K562 (cell line): ENCODE data around the gene GPRIN3. TPM values are rescaled to one million over a fixed set of nuclear protein-coding genes. Genes with fewer than 3 reads are reported as not detected.

ENCODE experiments used
- ATAC-seq: fragments of 200-7000 bp; cut with Tn5 transposase; 3 replicates; pipeline ENCODE4 v1.9.1; 2020; ENCODE audit warnings: moderate library complexity
- BruUV-seq: library from RNA; stranded (reverse); fragments of 400-500 nt; replicated peaks from 2 replicates; lab custom pipeline; 2021; lab: Mats Ljungman, UMichigan
- CTCF ChIA-PET: fragments of 300-600 bp; formaldehyde crosslinking; extraction: SDS; loops from one replicate; lab custom pipeline; 2021; ENCODE audit warnings: low intra/inter-chr PET ratio; lab: Yijun Ruan, JAX
- POLR2A ChIA-PET: fragments of 300-600, 350-650 bp; sonication (Branson Sonifier 250); formaldehyde crosslinking; extraction: SDS; loops from one replicate; lab custom pipeline; 2021; ENCODE audit warnings: antibody characterized with exemption, inconsistent platforms; lab: Yijun Ruan, JAX
- DNase-seq, 4 experiments: peaks; one replicate each; pipeline versions ENCODE4 v3.0.0 to v3.0.0-alpha.2; 2011 to 2018; ENCODE audit warnings: low spot score in 3 of 4, mixed read lengths in 3 of 4; ENCODE audit errors: extremely low read depth in 1 of 4
- FAIRE-seq: peaks from 2 replicates; lab custom pipeline; 2011; peaks lifted over from hg19 to GRCh38; lab: Jason Lieb, UNC
- H2AFZ ChIP-seq: 2 replicates; pipeline ENCODE4 v1.6.0; 2011; ENCODE audit warnings: low read depth, low read length, control low read depth, inconsistent platforms
- H3K27ac ChIP-seq: fragments of 200-600 bp; 3 replicates; pipeline ENCODE4 v1.8.0; 2011; ENCODE audit warnings: low read depth, mild to moderate bottlenecking, control low read depth, inconsistent platforms, low read length, moderate library complexity, mixed read lengths; ENCODE audit errors: extremely low read depth
- H3K27me3 ChIP-seq, 2 experiments: fragments of 300-600 bp in 1 of 2; 2 replicates in 1 of 2; 3 replicates in 1 of 2; pipeline versions ENCODE4 v1.6.0 to v1.8.0; 2011; ENCODE audit warnings: inconsistent platforms in 2 of 2, low read length in 2 of 2, mild to moderate bottlenecking in 1 of 2, mixed read lengths in 1 of 2, moderate library complexity in 1 of 2; ENCODE audit not compliant: control insufficient read depth in 2 of 2, insufficient read depth in 2 of 2
- H3K36me3 ChIP-seq: fragments of 300-600 bp; 3 replicates; pipeline ENCODE4 v1.8.0; 2011; ENCODE audit warnings: mild to moderate bottlenecking, low read length, inconsistent platforms; ENCODE audit not compliant: control insufficient read depth, insufficient read depth
- H3K4me1 ChIP-seq, 2 experiments: fragments of 200-600 bp in 1 of 2; replicated peaks in 1 of 2; 2 replicates in 1 of 2; 3 replicates in 1 of 2; pipeline versions ENCODE4 v1.5.1 to v1.8.0; 2011; ENCODE audit warnings: inconsistent platforms in 2 of 2, low read length in 2 of 2, mild to moderate bottlenecking in 1 of 2, mixed read lengths in 1 of 2, moderate library complexity in 1 of 2; ENCODE audit not compliant: control insufficient read depth in 2 of 2, insufficient read depth in 2 of 2
- H3K4me2 ChIP-seq: 2 replicates; pipeline ENCODE4 v1.6.1; 2011; ENCODE audit warnings: low read length, control low read depth, inconsistent platforms, mixed read lengths; ENCODE audit not compliant: insufficient read depth
- H3K4me3 ChIP-seq: fragments of 200-600 bp; sonication (generic), shearing (Covaris generic); 2 replicates; pipeline ENCODE4 v1.5.1; 2016; ENCODE audit warnings: control low read depth, inconsistent platforms
- H3K79me2 ChIP-seq: fragments of 200-600 bp; 3 replicates; pipeline ENCODE4 v1.8.0; 2011; ENCODE audit warnings: low read length, inconsistent platforms; ENCODE audit not compliant: control insufficient read depth, insufficient read depth
- H3K9ac ChIP-seq, 2 experiments: 2 replicates each; pipeline versions ENCODE4 v1.6.0 to v1.6.1; 2011; ENCODE audit warnings: low read depth in 2 of 2, low read length in 2 of 2, control low read depth in 1 of 2, inconsistent platforms in 1 of 2, mild to moderate bottlenecking in 1 of 2, mixed read lengths in 1 of 2; ENCODE audit not compliant: insufficient read depth in 1 of 2
- H3K9me1 ChIP-seq: one replicate; pipeline ENCODE4 v1.6.0; 2011; ENCODE audit warnings: inconsistent platforms, mild to moderate bottlenecking, low read length, moderate library complexity; ENCODE audit not compliant: control insufficient read depth, insufficient read depth
- H3K9me3 ChIP-seq: replicated peaks from 2 replicates; pipeline ENCODE4 v1.5.1; 2011; ENCODE audit warnings: low read depth, low read length, inconsistent platforms; ENCODE audit not compliant: control insufficient read depth, insufficient read depth
- H4K20me1 ChIP-seq: replicated peaks from 2 replicates; pipeline ENCODE4 v1.6.1; 2011; ENCODE audit warnings: low read length, inconsistent platforms, mixed read lengths; ENCODE audit not compliant: control insufficient read depth, insufficient read depth
- TEAD4 ChIP-seq, 2 experiments: sonication (generic) in 1 of 2; formaldehyde crosslinking in 1 of 2; IDR thresholded peaks; 2 replicates each; pipeline versions ENCODE4 v1.6.1 to v1.8.0; 2012 to 2022; ENCODE audit warnings: borderline replicate concordance in 1 of 2, inconsistent platforms in 1 of 2, low read length in 1 of 2, mild to moderate bottlenecking in 1 of 2, missing genetic modification reagents in 1 of 2
- TOE1 ChIP-seq, 2 experiments: fragments of 450-650 bp in 1 of 2; sonication (generic) in 1 of 2; formaldehyde crosslinking in 1 of 2; IDR thresholded peaks; 2 replicates each; pipeline versions ENCODE4 v1.7.1 to v1.8.0; 2016 to 2022; ENCODE audit warnings: borderline replicate concordance in 2 of 2, mild to moderate bottlenecking in 2 of 2, antibody characterized with exemption in 1 of 2, inconsistent platforms in 1 of 2, low read depth in 1 of 2, missing genetic modification reagents in 1 of 2, moderate library complexity in 1 of 2
- ZKSCAN3 ChIP-seq: fragments of 250-450 bp; sonication (Bioruptor Pico); IDR thresholded peaks from 2 replicates; pipeline ENCODE4 v1.4.0; 2020
- ZNF584 ChIP-seq: fragments of 200-800 bp; sonication (Bioruptor generic); IDR thresholded peaks from 2 replicates; pipeline ENCODE4 v1.6.1; 2016; ENCODE audit warnings: low read depth, mild to moderate bottlenecking, missing genetic modification characterization, missing compliant biosample characterization
- WGBS: fragments of 100-300 bp; shearing (Covaris generic); methylation state at CpG from one replicate; pipeline ENCODE4 v1.1.6; 2016; ENCODE audit warnings: low coverage, mixed read lengths; ENCODE audit not compliant: insufficient coverage; ENCODE audit errors: missing lambda C conversion rate; 5-methylcytosine and 5-hydroxymethylcytosine counted together
- in situ Hi-C: fragments of 300-500 bp; cut with MboI; formaldehyde crosslinking; loops from 4 replicates; pipeline ENCODE4 v1.15.0; 2018; ENCODE audit warnings: inconsistent platforms, mixed read lengths
- intact Hi-C: fragments of 100-400 bp; cut with micrococcal nuclease; formaldehyde crosslinking; loops from 2 replicates; pipeline ENCODE4 v1.14.2; 2022
- polyA plus RNA-seq, 8 experiments: library from polyadenylated mRNA; depleted of rRNA in 4 of 8; stranded (reverse) in 5 of 8; unstranded in 3 of 8; fragments of >200 nt; fragmentation: Nextera tagmentation in 2 of 8; fragmentation: Illumina TruSeq in 1 of 8; extraction: Ambion mirVana in 2 of 8; extraction: Trizol in 1 of 8; gene quantifications; 2 replicates each; pipeline versions ENCODE4 v1.2.1 to v1.2.3, GENCODE V29; 2011 to 2014; ENCODE audit warnings: inconsistent platforms in 1 of 8, missing spikeins in 1 of 8
- total RNA-seq, 7 experiments: library from RNA; depleted of rRNA in 6 of 7; stranded (reverse); fragments of >200 nt in 6 of 7; fragmentation: Illumina TruSeq in 2 of 7; extraction: Trizol in 2 of 7; gene quantifications; 2 replicates each; pipeline versions ENCODE4 v1.2.1 to v1.2.3, GENCODE V29; 2011 to 2021; ENCODE audit warnings: low replicate concordance in 1 of 7
- TF ChIP-seq, protein P1 (sequence below), 2 experiments: fragments of 450-650 bp in 1 of 2; sonication (generic) in 1 of 2; formaldehyde crosslinking in 1 of 2; IDR thresholded peaks in 1 of 2; conservative IDR thresholded peaks in 1 of 2; 2 replicates each; pipeline versions ENCODE4 v1.6.1 to v1.8.1; 2016 to 2023; ENCODE audit warnings: mild to moderate bottlenecking in 2 of 2, moderate library complexity in 2 of 2, inconsistent platforms in 1 of 2, missing genetic modification reagents in 1 of 2

GPRIN3 gene
- total and polyA plus RNA-seq, 9 of the 15 experiments (the other 6 are each of a cell fraction or from before 2014, with no cell fraction given), result 0.02 TPM; not detected in 8

DNA sequence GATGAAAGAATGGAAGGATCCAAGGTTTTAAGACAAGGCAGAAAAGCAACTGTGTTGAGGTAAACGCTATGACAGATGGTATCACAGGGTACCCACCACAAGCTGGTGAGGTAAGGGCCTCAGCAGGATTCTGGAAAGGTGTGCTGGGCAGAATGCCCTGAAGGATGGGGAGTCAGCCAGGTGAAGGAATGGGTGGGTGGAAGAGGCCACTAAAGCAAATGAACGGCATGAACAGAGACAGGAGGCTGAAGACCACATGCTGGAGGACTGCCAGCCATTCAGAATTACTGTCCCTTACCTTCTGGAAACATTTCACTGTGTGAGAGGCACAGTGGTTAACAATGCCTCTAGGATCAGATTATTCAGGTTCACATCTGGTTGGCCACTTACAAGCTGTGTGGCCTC lies 23.6 kb downstream of the GPRIN3 start (continued):
- no peak for TF ChIP-seq TOE1 (IDR thresholded peaks at IDR 0.05; ENCODE audit: borderline replicate concordance)
- no peak for TF ChIP-seq TOE1 (CRISPR knock-in tag; IDR thresholded peaks at IDR 0.05; ENCODE audit: borderline replicate concordance, low read depth)
- TF ChIP-seq TEAD4 (IDR thresholded peaks at IDR 0.05; ENCODE audit: low read length), result no peak
- TF ChIP-seq TEAD4 (CRISPR knock-in tag; IDR thresholded peaks at IDR 0.05; ENCODE audit: borderline replicate concordance), result no peak

DNA sequence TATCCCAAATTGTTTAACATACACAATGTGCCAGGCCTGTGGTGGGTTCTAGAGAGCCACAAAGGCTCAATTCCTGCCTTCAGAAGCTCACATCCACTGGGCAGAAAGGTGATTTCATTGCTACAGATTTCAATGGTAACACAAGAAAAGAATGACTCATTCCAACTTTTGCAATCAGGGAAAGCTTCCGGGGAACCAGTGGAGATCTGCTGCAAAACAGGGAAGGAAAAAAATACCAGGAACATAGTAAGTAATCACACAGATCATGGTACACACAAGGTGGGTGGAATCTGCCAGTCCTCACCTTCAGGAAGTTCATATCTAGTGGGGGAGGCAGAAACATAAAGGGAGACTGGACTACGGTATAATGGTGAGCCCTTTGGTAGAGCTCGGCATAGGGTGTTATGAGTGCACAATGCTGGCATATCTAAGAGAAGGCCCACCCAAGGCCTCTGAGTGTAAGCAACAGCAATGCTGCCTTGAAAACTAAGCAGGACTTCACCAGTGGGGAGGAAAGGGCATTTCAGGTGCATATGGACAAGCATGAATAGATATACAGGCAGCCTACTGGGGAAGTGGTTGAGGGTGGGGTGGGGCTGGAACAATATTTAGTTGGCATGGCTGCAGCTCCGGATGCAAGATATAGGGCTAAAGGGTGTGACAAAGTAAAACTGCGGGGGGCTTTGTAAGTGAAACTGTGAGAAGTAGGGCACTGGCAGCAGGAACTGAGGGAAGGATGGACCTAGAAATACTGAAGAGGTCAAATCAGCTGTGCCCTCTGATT lies 24.2 kb downstream of the GPRIN3 start:
- 7% methylated on average over 5 of the region's 5 CpGs for WGBS
- H3K27me3 ChIP-seq, result no peaks in the 10 kb centered on the region
- no peak for ATAC-seq
- POLR2A ChIA-PET, result no interaction called here
- H3K36me3 ChIP-seq, result no peaks in the 10 kb centered on the region
- TF ChIP-seq ZKSCAN3, result no peak
- 0 out of 2 replicates have a peak, but pooled peaks have one; percentile 46 for TF ChIP-seq ZNF584 (CRISPR knock-in tag)
- TF ChIP-seq, protein P1, sequence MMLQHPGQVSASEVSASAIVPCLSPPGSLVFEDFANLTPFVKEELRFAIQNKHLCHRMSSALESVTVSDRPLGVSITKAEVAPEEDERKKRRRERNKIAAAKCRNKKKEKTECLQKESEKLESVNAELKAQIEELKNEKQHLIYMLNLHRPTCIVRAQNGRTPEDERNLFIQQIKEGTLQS (IDR thresholded peaks at IDR 0.05), result peak; percentile 31; the same call in 1 of the 2 replicates
- TF ChIP-seq, protein P1 (CRISPR knock-in tag; conservative IDR thresholded peaks at IDR 0.05), result no peak
- TF ChIP-seq, all 486 proteins: peak for 2
- Histone ChIP-seq H3K9me1 (no peaks in the 10 kb centered on the region), H3K79me2 (no peaks in the 10 kb centered on the region), H3K4me1 (0 out of 5 replicates have a peak, but pooled peaks cover 0 to 2% of the 10 kb centered on the region in 2 experiments), H3K9me3 (no peaks in the 10 kb centered on the region), H3K9ac (no peak overlapping the region), H4K20me1 (no peaks in the 10 kb centered on the region), H2AFZ (no peak overlapping the region), H3K27ac (no peak overlapping the region), H3K4me2 (no peak overlapping the region), H3K4me3 (no peak overlapping the region)
- intact Hi-C loops (no loop called here), in situ Hi-C loops (no loop called here)
- BruUV-seq, result no TSS peak
- DNase-seq, result no peak
- FAIRE-seq, result no peak
- CTCF ChIA-PET, result no interaction called here
